IPS-11a (cell line): ENCODE data around the gene MUC3A.
A peak's percentile ranks its signal among the peaks of the same experiment; 100 is the strongest.
"Not testable (repeated sequence)": the region's sequence is repeated elsewhere in the genome, so short reads cannot be mapped to it uniquely, and the experiment has no call there.

ENCODE experiments used
- H3K4me3 ChIP-seq: one replicate; pipeline ENCODE4 v1.5.1; 2013; ENCODE audit warnings: low read depth, low read length, control low read depth

MUC3A gene

DNA sequence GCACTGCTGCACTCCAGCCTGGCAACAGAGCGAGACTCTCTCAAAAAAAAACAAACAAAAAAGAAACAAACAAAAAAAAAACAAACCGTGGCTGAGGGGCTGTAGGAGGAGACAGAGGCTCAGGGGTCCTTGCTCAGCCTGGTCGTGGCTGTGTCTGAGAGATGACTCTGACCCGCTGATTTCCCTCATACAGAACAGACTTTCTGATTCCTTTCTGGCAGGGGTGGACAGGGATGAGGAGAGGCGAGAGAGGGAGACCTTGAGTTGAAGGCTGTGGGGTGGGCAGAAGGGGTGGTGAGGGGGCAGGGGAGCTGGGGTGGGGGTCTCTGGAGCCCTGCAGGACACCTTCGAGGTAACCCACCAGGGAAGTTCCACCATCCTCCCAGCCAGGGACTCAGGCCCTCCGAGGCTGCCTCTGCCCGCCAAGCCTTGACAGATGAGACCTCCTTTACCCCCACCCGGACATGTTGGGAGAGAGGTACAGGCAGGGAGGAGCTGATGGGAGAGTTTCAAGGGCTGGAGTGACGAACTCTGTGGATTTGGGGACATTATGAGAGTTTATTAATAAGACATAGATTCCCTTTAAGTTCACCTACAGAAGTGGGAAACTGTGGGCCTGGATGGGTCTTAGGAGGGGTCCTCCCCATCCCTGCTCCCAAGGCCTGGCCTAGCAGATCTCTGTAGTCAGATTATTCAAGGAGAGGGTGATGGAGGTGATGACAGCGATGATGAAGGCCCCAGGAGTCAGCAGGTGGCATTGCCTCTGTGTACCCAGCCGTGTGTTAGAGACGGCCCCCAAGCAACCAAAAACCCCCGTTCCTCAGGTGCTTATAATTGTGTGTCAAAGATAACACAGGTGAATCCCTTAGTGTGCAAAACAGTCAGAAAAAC, 22.0 kb downstream of the MUC3A start:
- H3K4me3 ChIP-seq, result no peak overlapping the region

DNA sequence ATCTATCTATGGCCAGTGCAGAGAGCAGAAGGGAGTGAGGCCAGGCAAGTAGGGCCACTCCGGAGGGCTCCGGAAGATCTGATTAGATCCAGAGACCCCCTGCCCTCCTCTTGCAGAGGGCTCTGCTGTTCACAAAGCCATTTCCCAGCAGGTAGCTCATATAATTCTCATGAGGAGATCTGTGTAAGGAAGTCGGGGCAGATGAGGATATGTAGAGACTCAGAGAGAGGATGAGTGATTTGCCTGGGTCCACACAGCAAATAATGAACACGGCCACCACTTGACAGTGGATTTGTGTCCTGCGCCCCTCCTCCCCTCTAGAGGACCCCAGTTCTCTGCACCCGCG, 22.6 kb downstream of the MUC3A start:
- no peak overlapping the region for H3K4me3 ChIP-seq

DNA sequence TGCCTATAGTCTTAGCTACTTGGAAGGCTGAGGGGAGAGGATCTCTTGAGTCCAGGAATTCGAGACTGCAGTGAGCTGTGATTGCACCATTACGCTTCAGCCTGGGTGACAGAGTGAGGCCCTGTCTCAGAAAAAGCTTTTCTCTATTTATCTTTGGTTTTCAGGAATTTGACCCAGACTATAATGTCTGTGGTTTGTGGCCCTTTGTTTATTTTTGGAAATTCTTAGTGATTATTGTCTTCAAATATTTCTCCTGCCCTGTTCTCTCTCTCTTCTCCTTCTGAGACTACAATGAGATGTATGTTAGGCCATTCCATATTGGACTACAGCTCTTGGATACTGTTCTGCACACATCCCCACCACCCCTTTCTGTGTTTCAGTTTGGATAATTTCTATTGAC, 24.7 kb downstream of the MUC3A start:
- no peak overlapping the region for H3K4me3 ChIP-seq

DNA sequence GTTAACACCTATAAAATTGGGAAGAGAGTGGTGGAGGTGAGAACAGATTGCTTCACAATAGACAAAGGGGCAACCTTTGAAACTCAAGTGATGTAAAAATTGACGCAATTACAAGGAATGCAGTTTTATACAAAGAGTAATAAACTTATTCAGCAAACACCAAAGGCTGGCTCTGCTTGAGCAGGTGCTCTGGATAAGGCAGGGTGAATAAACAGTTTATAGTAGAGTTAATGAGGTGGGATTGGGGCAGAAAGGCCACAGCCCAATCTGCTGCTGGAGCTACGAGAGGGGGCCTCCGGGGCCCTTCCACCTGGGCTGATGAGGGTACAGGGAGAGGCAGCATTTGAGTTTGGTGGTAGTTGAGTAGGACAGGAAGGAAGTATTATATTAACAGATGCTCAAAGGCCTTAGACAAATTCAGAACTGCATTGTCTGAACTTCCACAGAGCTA, 26.1 kb downstream of the MUC3A start:
- H3K4me3 ChIP-seq, result no peak overlapping the region

DNA sequence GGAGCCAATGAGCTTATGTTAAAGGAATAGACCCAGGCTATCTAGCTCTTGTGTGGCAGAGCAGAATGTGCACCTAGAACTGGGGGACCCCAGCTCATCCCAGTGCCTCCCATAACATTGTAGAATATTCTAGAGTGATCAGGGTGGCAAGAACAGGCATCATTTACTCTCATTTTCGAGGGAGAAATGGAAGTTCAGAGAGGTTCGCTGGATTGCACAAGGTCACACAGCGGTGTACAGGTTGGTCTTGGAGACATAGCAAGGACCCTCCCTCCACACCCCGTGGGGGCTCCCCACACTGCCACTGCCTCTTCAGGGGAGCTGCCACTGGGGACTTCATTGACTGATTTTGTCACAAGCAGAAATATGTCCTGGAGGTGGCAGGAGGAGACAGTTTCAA, 29.0 kb downstream of the MUC3A start:
- H3K4me3 ChIP-seq, result no peak overlapping the region

DNA sequence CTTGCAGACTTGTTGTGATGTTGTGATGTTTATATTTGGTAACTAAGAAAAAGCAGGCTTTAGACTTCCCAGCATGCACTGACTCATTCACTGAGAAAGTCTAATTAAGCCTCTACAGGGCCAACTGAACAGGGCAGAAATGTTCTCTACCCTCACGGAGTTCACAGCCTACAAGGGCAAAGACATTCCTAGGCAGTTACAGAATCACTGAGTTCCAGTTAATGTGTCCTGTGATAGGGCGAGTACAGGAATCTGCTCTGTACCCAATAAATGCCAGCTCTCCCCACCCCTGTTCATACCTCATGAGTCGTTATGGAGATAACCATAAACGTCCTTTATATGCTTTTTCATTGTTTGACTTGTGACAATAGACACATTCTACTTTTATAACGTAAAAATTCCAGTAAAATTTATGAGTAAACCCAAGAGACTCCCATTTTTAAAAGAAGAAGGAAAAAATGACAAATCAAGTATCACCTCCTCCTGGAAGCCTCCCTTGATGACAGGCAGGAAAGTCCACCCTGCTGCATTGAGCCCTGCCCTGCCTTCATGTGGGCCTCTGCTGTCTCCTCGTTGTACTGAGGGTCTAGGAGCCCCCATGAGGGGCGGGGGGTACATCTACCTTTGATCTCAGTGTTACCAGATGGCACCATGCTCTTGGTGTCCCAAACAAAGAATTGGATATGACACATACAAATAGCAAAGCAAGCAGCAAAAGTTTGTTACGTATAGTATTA, 34.3 kb downstream of the MUC3A start:
- no peak overlapping the region for H3K4me3 ChIP-seq

DNA sequence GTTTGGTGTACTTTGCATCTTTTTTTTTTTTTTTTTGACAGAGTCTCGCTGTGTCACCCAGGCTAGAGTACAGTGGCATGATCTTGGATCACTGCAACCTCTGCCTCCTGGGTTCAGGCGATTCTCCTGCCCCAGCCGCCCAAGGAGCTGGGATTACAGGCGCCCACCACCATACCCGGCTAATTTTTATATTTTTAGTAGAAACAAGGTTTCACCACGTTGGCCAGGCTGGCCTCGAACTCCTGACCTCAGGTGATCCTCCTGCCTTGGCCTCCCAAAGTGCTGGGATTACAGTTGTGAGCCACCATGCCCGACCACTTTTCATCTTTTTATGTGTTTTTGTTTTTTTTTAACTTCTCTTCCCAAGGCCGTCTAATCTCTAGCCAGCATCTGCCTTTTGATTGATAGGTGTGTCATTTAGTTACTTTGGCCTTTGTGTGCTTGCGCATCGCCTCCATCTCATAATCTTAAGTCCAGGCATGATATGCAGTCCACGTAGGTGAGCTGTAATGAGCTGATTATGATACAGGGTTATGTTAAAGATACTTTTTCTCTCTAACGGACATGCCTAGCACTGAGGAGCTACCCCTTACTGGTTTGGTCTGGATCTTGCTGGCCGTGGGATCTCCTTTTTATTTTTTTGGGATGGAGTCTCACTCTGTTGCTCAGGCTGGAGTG, 35.0 kb downstream of the MUC3A start:
- not testable (repeated sequence) for H3K4me3 ChIP-seq

DNA sequence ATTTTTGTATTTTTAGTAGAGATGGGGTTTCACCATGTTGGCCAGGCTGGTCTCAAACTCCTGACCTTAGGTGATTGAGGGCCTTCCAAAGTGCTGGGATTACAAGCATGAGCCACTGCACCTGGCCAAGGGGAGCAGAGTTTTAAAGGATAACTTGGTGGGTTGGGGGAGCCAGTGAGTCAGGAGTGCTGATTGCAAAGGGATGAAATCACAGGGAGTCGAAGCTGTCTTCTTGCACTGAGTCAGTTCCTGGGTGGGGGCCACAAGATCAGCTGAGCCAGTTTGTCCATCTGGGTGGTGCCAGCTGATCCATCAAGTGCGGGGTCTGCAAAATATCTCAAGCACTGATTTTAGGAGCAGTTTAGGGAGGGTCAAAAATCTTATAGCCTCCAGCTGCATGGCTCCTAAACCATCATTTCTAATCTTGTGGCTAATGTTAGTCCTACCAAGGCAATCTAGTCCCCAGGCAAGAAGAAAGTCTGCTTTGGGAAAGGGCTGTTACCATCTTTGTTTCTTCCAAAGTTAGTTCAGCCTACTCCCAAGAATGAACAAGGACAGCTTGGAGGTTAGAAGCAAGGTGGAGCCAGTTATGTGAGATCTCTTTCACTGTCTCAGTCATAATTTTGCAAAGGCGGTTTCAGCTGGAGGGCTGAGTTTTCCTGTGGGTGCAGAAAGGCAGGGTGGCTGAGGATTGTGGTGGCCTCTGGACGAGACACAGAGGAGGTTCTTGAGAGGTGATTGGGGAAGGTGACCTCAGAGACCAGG, 35.9 kb downstream of the MUC3A start:
- H3K4me3 ChIP-seq, result not testable (repeated sequence)

DNA sequence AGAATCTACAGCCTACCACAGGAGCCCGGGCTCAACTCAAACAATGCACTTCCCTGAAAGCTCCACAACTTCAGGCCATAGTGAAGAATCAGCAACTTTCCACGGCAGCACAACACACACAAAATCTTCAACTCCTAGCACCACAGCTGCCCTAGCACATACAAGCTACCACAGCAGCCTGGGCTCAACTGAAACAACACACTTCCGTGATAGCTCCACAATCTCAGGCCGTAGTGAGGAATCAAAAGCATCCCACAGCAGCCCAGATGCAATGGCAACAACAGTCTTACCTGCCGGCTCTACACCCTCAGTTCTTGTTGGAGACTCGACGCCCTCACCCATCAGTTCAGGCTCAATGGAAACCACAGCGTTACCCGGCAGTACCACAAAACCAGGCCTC, 42.3 kb downstream of the MUC3A start:
- no peak overlapping the region for H3K4me3 ChIP-seq

DNA sequence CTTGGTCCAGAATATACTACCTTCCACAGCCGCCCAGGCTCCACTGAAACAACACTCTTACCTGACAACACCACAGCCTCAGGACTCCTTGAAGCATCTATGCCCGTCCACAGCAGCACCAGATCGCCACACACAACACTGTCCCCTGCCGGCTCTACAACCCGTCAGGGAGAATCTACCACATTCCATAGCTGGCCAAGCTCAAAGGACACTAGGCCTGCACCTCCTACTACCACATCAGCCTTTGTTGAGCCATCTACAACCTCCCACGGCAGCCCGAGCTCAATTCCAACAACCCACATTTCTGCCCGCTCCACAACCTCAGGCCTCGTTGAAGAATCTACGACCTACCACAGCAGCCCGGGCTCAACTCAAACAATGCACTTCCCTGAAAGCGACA, 42.9 kb downstream of the MUC3A start:
- H3K4me3 ChIP-seq, result not testable (repeated sequence)

DNA sequence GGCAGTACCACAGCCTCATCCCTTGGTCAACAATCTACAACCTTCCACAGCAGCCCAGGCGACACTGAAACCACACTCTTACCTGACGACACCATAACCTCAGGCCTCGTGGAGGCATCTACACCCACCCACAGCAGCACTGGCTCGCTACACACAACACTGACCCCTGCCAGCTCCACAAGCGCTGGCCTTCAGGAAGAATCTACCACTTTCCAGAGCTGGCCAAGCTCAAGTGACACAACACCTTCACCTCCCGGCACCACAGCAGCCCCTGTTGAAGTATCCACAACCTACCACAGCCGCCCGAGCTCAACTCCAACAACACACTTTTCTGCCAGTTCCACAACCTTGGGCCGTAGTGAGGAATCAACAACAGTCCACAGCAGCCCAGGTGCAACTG, 45.3 kb downstream of the MUC3A start:
- H3K4me3 ChIP-seq, result not testable (repeated sequence)

DNA sequence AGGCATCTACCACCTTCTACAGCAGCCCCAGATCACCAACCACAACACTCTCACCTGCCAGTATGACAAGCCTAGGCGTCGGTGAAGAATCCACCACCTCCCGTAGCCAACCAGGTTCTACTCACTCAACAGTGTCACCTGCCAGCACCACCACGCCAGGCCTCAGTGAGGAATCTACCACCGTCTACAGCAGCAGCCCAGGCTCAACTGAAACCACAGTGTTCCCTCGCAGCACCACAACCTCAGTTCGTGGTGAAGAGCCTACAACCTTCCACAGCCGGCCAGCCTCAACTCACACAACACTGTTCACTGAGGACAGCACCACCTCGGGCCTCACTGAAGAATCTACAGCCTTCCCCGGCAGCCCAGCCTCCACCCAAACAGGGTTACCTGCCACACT, 49.2 kb downstream of the MUC3A start:
- not testable (repeated sequence) for H3K4me3 ChIP-seq

DNA sequence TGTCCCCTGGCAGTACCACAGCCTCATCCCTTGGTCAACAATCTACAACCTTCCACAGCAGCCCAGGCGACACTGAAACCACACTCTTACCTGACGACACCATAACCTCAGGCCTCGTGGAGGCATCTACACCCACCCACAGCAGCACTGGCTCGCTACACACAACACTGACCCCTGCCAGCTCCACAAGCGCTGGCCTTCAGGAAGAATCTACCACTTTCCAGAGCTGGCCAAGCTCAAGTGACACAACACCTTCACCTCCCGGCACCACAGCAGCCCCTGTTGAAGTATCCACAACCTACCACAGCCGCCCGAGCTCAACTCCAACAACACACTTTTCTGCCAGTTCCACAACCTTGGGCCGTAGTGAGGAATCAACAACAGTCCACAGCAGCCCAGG, 50.0 kb downstream of the MUC3A start:
- H3K4me3 ChIP-seq, result not testable (repeated sequence)

DNA sequence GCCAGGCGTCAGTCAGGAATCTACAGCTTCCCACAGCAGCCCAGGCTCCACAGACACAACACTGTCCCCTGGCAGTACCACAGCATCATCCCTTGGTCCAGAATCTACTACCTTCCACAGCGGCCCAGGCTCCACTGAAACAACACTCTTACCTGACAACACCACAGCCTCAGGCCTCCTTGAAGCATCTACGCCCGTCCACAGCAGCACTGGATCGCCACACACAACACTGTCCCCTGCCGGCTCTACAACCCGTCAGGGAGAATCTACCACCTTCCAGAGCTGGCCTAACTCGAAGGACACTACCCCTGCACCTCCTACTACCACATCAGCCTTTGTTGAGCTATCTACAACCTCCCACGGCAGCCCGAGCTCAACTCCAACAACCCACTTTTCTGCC, 50.7 kb downstream of the MUC3A start:
- H3K4me3 ChIP-seq, result not testable (repeated sequence)

DNA sequence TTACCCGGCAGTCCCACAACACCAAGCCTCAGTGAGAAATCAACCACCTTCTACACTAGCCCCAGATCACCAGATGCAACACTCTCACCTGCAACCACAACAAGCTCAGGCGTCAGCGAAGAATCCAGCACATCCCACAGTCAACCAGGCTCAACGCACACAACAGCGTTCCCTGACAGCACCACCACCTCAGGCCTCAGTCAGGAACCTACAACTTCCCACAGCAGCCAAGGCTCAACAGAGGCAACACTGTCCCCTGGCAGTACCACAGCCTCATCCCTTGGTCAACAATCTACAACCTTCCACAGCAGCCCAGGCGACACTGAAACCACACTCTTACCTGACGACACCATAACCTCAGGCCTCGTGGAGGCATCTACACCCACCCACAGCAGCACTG, 53.0 kb downstream of the MUC3A start:
- not testable (repeated sequence) for H3K4me3 ChIP-seq

DNA sequence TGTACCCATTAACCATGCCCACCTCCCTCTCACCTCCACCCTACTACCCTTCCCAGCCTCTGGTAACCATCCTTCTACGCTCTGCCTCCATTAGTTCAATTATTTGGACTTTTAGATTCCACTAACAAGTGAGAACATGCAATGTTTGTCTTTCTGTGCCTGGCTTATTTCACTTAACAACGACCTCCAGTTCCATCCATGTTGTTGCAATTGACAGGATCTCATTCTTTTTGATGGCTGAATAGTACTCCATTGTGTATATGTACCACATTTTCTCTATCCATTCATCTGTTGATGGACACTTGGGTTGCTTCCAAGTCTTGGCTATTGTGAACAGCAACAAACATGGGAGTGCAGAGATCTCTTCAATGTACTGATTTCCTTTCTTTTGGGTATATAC, 58.0 kb downstream of the MUC3A start:
- not testable (repeated sequence) for H3K4me3 ChIP-seq

DNA sequence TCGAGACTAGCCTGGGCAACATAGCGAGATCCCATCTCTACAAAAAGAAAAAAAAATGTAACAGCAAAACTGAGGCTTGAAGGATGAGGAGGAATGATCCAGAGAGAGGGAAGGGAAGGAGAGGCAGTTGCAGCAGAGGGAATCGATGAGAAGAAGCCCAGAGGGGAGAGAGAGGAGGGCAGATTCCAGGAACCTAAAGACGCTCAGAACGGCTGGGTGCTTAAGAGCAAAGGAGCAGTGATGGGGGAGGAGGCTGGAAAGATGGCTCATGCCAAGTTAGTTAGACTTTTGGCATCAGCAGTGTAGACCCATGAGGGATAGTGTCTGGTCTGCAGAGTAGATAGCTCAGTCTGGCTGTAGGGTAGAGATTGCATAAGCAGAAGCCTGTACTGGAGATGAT, 60.3 kb downstream of the MUC3A start:
- no peak overlapping the region for H3K4me3 ChIP-seq

DNA sequence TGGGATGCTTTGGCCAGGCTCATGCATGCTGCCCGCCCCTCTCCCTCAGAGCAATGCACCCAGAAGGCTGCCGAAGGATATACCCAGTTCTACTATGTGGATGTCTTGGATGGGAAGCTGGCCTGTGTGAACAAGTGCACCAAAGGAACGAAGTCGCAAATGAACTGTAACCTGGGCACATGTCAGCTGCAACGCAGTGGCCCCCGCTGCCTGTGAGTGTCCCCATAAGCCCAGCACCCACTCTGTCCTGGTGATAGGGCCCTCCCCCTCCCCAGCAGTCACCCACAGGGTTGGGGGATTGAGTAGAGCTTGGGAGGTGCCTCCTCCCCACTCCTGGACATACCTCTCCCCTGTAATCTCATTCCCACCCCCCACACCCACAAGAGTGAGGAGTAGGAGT, 63.6 kb downstream of the MUC3A start:
- H3K4me3 ChIP-seq, result no peak overlapping the region

DNA sequence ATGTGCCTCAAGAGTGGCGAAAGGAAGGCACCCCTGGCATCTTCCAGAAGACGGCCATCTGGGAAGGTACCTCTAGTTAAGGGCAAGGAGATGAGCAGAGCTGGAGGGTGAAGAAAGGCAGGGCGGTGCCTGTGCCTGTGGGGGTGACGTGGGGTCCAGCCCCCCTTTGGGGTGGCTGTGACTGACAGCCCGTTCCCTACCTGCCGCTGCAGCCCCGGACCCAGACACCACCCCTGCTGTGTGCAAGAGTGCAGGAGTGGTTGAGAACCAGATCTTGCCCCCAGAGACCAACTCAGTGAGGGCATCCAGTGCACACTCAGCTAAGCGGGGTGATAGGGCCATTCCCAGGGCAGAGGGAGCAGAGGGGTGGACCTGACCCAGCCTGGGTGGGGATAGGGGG, 66.3 kb downstream of the MUC3A start:
- H3K4me3 ChIP-seq, result no peak overlapping the region

DNA sequence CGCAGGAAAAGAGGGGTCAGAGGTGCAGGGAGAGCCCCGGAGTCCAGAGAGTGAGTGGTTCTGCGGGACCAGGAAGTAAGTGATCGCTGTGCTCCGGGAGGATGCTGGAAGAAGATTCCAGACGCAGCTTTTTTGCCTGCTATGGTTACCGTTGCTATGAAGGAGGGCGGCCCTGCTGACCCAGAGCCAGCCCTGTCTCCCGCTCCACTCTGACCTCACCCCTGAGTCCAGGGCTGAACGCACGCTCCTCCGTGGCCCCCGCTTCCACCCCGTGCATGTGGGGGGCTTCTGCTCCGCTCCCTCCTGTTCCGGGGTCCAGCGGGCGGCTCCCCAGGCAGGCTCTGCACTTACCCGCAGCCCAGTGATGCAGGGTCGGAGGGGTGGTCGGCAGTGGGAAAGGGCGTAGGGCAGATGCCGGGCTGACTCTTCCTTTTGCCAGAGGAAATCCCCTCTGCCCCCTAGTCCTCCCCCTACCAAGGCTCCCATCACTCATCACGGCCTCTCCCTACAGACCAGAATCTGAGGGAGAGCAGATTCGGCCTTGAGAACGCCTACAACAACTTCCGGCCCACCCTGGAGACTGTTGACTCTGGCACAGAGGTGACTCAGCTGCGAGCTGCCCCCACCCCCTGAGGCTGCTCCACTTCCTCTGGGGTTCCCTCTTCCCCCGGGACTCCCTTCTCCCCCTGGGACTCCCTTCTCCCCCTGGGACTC, 67.9 kb downstream of the MUC3A start:
- H3K4me3 ChIP-seq, result peak overlapping the region; percentile 61
